Panc1 (cell line): ENCODE results near the gene SDC3. TPM values are rescaled to one million over a fixed set of nuclear protein-coding genes. Genes with fewer than 3 reads are reported as not detected.
"Not testable (repeated sequence)": the region's sequence is repeated elsewhere in the genome, so short reads cannot be mapped to it uniquely, and the experiment has no call there.

Experiments used
- ATAC-seq: fragments of 200-7000 bp; cut with Tn5 transposase; 2 replicates; pipeline ENCODE4 v1.9.1; 2020; ENCODE audit warnings: mild to moderate bottlenecking, moderate library complexity
- BruUV-seq: library from RNA; stranded (reverse); fragments of 400-500 nt; replicated peaks from 2 replicates; lab custom pipeline; 2021; lab: Mats Ljungman, UMichigan
- CTCF ChIA-PET: fragments of 300-600 bp; sonication (Branson Sonifier 250); formaldehyde crosslinking; loops from one replicate; lab custom pipeline; 2022; ENCODE audit warnings: antibody characterized with exemption; lab: Charles Lee
- POLR2A ChIA-PET: fragments of 300-600 bp; sonication (Branson Sonifier 250); formaldehyde crosslinking; loops from one replicate; lab custom pipeline; 2022; ENCODE audit warnings: antibody characterized with exemption; lab: Charles Lee
- DNase-seq: peaks from one replicate; pipeline ENCODE4 v3.0.0-alpha.2; 2010; ENCODE audit warnings: low read depth, low spot score
- H3K27ac ChIP-seq: 2 replicates; pipeline ENCODE4 v1.5.1; 2011; ENCODE audit warnings: mild to moderate bottlenecking, low read length, inconsistent platforms
- H3K27me3 ChIP-seq: fragments of 200-500 bp; sonication (Bioruptor generic); 2 replicates; pipeline ENCODE4 v1.6.0; 2014; ENCODE audit warnings: low read length, inconsistent platforms; ENCODE audit not compliant: control insufficient read depth, insufficient read depth
- H3K36me3 ChIP-seq: fragments of 200-500 bp; sonication (Bioruptor generic); 2 replicates; pipeline ENCODE4 v1.5.1; 2014; ENCODE audit warnings: inconsistent platforms, mild to moderate bottlenecking, low read length, moderate library complexity; ENCODE audit not compliant: control insufficient read depth, insufficient read depth
- H3K4me1 ChIP-seq: 2 replicates; pipeline ENCODE4 v1.5.1; 2011; ENCODE audit warnings: inconsistent platforms, mild to moderate bottlenecking, low read length, moderate library complexity; ENCODE audit not compliant: control insufficient read depth, insufficient read depth
- H3K4me3 ChIP-seq, 2 experiments: 2 replicates each; pipeline ENCODE4 v1.5.1; 2011 to 2012; ENCODE audit warnings: low read depth in 2 of 2, low read length in 2 of 2, mild to moderate bottlenecking in 2 of 2, inconsistent platforms in 1 of 2, moderate library complexity in 1 of 2
- H3K9me3 ChIP-seq: fragments of 200-500 bp; sonication (Bioruptor generic); 2 replicates; pipeline ENCODE4 v1.5.1; 2014; ENCODE audit warnings: low read depth, mild to moderate bottlenecking, inconsistent platforms, low read length, moderate library complexity; ENCODE audit not compliant: control insufficient read depth, insufficient read depth
- POLR2AphosphoS5 ChIP-seq: IDR thresholded peaks from 2 replicates; pipeline ENCODE4 v1.6.1; 2012; ENCODE audit warnings: mild to moderate bottlenecking, low read depth, low read length, moderate library complexity
- SIN3A ChIP-seq: IDR thresholded peaks from 2 replicates; pipeline ENCODE4 v1.6.1; 2012; ENCODE audit warnings: low read depth, mild to moderate bottlenecking, low read length, moderate library complexity, borderline replicate concordance; ENCODE audit not compliant: insufficient read depth
- TCF7L2 ChIP-seq: IDR thresholded peaks from 2 replicates; pipeline ENCODE4 v1.6.1; 2011; ENCODE audit warnings: mild to moderate bottlenecking, low read depth, low read length, inconsistent platforms
- in situ Hi-C: cut with HindIII; loops from 2 replicates; pipeline ENCODE4 v1.10.0; 2016; ENCODE audit warnings: low sequenced_read_pairs, low pct_unique_long_range_greater_than_20kb
- intact Hi-C: fragments of 100-400 bp; cut with micrococcal nuclease; formaldehyde crosslinking; loops from one replicate; pipeline ENCODE4 v1.10.0; 2022; ENCODE audit not compliant: unreplicated experiment
- total RNA-seq: library from RNA; stranded (reverse); gene quantifications from one replicate; pipeline ENCODE4 v1.2.1, GENCODE V29; 2021; ENCODE audit not compliant: unreplicated experiment
- TF ChIP-seq, protein P1 (sequence below): fragments of 450-650 bp; IDR thresholded peaks from 2 replicates; pipeline ENCODE4 v1.5.1; 2017; ENCODE audit warnings: mild to moderate bottlenecking
- TF ChIP-seq, protein P2 (sequence below), 2 experiments: IDR thresholded peaks; 2 replicates each; pipeline ENCODE4 v1.6.1; 2011 to 2012; ENCODE audit warnings: low read depth in 2 of 2, control low read depth in 1 of 2, low read length in 1 of 2, mild to moderate bottlenecking in 1 of 2, moderate library complexity in 1 of 2; ENCODE audit not compliant: insufficient read depth in 1 of 2

The SDC3 gene
- total RNA-seq, 1 experiment from 2014 or later, result 36.1 TPM

DNA sequence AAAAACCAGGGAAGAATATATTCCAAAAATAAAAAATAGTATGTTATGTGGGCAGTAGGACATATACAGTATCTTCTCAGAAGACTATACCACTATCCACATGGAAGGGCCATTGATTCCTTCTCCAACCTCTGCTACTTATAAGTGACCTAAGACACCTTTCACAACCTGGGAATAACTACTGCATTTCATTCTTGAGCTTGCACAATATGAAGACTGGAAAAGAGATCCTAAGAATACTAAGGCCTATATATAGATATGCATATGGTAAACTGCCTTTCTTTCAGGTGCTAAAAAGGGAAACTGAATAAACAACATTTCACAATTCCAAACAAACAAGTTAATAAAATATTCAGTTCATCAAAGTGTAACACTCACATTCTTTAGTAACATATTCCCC lies 32.0 kb upstream of the SDC3 start:
- Histone ChIP-seq H3K36me3 (peaks cover 22% of the 10 kb centered on the region; the same call in 1 of the 2 replicates), H3K27ac (no peak overlapping the region), H3K9me3 (no peaks in the 10 kb centered on the region), H3K4me1 (no peaks in the 10 kb centered on the region), H3K27me3 (no peaks in the 10 kb centered on the region), H3K4me3 (no peak overlapping the region)
- TF ChIP-seq, protein P1, sequence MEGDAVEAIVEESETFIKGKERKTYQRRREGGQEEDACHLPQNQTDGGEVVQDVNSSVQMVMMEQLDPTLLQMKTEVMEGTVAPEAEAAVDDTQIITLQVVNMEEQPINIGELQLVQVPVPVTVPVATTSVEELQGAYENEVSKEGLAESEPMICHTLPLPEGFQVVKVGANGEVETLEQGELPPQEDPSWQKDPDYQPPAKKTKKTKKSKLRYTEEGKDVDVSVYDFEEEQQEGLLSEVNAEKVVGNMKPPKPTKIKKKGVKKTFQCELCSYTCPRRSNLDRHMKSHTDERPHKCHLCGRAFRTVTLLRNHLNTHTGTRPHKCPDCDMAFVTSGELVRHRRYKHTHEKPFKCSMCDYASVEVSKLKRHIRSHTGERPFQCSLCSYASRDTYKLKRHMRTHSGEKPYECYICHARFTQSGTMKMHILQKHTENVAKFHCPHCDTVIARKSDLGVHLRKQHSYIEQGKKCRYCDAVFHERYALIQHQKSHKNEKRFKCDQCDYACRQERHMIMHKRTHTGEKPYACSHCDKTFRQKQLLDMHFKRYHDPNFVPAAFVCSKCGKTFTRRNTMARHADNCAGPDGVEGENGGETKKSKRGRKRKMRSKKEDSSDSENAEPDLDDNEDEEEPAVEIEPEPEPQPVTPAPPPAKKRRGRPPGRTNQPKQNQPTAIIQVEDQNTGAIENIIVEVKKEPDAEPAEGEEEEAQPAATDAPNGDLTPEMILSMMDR, result no peak
- no peak for TF ChIP-seq TCF7L2
- no TSS peak for BruUV-seq
- ChIA-PET CTCF (interaction anchor here (0.6 kb wide), 1 partner anchor 16 kb away, joined by 3 read pairs; no protein-coding TSS in a partner anchor), POLR2A (no interaction called here)
- DNase-seq (no peak), ATAC-seq (no peak)
- in situ Hi-C loops (no loop called here), intact Hi-C loops (no loop called here)

DNA sequence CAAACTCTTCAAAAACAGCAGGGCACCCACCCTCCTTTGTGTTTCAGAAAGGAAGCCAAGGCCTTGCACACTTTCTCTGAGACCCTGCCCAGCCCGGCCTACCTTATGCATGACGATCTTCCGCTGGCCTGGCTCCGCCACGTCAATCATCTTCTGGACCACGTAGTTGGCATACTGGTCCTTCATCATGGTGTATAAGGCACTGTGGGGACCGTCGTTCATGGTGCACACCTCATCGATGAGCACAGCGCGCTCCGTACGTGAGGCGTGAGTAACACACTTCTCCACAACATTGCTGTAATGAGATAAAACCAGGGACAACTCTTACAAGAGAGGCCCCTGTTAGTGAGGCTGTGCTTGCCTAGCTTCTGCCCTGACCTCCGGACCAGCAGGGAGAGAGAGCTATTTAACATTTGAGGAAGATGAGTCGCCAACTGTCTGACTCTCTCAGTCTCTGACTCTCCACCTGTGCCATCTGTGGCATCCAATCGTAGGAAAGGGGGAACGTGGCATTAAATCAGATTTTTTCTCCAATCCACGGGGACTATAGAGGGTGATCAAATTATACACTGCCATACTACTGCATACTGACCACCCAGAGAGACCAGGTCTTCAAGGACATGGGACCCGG lies 28.1 kb upstream of the SDC3 start:
- ATAC-seq, result no peak
- intact Hi-C loops, result no loop called here
- in situ Hi-C loops, result no loop called here
- H3K27me3 ChIP-seq, result no peaks in the 10 kb centered on the region
- H3K4me1 ChIP-seq, result no peaks in the 10 kb centered on the region
- H3K4me3 ChIP-seq, result no peak overlapping the region
- H3K27ac ChIP-seq, result no peak overlapping the region
- BruUV-seq, result no TSS peak
- POLR2A ChIA-PET, result no interaction called here
- no peaks in the 10 kb centered on the region for H3K9me3 ChIP-seq
- CTCF ChIA-PET, result no interaction called here
- TF ChIP-seq, protein P2, sequence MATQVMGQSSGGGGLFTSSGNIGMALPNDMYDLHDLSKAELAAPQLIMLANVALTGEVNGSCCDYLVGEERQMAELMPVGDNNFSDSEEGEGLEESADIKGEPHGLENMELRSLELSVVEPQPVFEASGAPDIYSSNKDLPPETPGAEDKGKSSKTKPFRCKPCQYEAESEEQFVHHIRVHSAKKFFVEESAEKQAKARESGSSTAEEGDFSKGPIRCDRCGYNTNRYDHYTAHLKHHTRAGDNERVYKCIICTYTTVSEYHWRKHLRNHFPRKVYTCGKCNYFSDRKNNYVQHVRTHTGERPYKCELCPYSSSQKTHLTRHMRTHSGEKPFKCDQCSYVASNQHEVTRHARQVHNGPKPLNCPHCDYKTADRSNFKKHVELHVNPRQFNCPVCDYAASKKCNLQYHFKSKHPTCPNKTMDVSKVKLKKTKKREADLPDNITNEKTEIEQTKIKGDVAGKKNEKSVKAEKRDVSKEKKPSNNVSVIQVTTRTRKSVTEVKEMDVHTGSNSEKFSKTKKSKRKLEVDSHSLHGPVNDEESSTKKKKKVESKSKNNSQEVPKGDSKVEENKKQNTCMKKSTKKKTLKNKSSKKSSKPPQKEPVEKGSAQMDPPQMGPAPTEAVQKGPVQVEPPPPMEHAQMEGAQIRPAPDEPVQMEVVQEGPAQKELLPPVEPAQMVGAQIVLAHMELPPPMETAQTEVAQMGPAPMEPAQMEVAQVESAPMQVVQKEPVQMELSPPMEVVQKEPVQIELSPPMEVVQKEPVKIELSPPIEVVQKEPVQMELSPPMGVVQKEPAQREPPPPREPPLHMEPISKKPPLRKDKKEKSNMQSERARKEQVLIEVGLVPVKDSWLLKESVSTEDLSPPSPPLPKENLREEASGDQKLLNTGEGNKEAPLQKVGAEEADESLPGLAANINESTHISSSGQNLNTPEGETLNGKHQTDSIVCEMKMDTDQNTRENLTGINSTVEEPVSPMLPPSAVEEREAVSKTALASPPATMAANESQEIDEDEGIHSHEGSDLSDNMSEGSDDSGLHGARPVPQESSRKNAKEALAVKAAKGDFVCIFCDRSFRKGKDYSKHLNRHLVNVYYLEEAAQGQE (IDR thresholded peaks at IDR 0.05; ENCODE audit: insufficient read depth in 1 of 2, low read depth in 2 of 2, low read length in 1 of 2), result no peak
- TF ChIP-seq SIN3A, result no peak
- TF ChIP-seq, protein P1, result no peak
- TF ChIP-seq POLR2AphosphoS5, result no peak
- no peak for TF ChIP-seq TCF7L2
- H3K36me3 ChIP-seq, result peaks cover 21% of the 10 kb centered on the region
- DNase-seq, result no peak

DNA sequence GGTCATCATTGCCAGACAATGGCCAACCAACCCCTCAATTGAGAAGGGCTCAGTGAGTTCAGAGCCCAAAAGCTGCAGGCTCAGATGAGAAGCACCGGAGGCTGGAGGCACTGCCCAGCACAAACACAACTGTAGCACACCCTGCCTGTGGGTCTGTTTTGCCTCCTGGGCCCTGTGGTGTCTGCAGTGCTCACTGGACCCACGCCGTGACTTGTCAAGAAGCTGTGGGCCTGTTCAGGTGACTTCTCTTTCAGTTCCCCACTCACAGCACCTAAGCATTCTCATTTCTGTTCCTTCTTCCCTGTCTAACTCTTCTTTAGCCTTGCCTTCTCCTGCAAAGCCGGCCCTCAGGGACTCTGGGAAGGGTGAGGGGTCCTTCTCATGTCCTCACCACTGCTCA lies 27.2 kb upstream of the SDC3 start:
- H3K4me3 ChIP-seq, ATAC-seq, H3K9me3 ChIP-seq, H3K27me3 ChIP-seq, POLR2A ChIA-PET, intact Hi-C loops, CTCF ChIA-PET, H3K4me1 ChIP-seq, H3K27ac ChIP-seq, BruUV-seq, DNase-seq, in situ Hi-C loops: not testable (repeated sequence)
- H3K36me3 ChIP-seq, result peaks cover 15% of the 10 kb centered on the region
